ENCODE results near the gene COQ8B. TPM values are rescaled to one million over a fixed set of nuclear protein-coding genes. Genes with fewer than 3 reads are reported as not detected.

Gene COQ8B
- total RNA-seq, 1 experiment from 2014 or later: 19.5 TPM

- Histone ChIP-seq H2AFZ (ENCODE audit: low read length) (no peak overlapping the region), H3K4me1 (ENCODE audit: insufficient read depth, low read length) (0 out of 2 replicates have a peak, but pooled peaks cover under 1% of the 10 kb centered on the region), H3K27ac (ENCODE audit: low read length) (no peak overlapping the region), H4K20me1 (ENCODE audit: low read length) (no peaks in the 10 kb centered on the region), H3K9me2 (replicated peaks; ENCODE audit: low read length) (no peaks in the 10 kb centered on the region), H3K4me2 (ENCODE audit: low read length) (no peak overlapping the region), H3K4me3 (ENCODE audit: low read length) (no peak overlapping the region), H3F3A (ENCODE audit: low read length, unreplicated experiment) (no peaks in the 10 kb centered on the region), H3K27me3 (ENCODE audit: low read length) (no peaks in the 10 kb centered on the region), H3K79me2 (ENCODE audit: low read length) (no peaks in the 10 kb centered on the region), H3K9ac (ENCODE audit: low read length) (no peak overlapping the region), H3K36me3 (ENCODE audit: low read depth, low read length) (peaks cover 21% of the 10 kb centered on the region; the same call in 1 of the 2 replicates), H3K9me3 (ENCODE audit: low read length) (no peaks in the 10 kb centered on the region)
- ChIA-PET CTCF (no interaction called here), POLR2A (ENCODE audit: unreplicated experiment) (no interaction called here)
- TF ChIP-seq EZH2 (IDR thresholded peaks at IDR 0.05; ENCODE audit: low read length, unreplicated experiment) (no peak), CTCF (conservative IDR thresholded peaks at IDR 0.05; ENCODE audit: low read depth, low read length) (no peak), EZH2phosphoT487 (IDR thresholded peaks at IDR 0.05; ENCODE audit: borderline replicate concordance, low read length) (no peak)
- BruUV-seq (replicated peaks): no TSS peak
- DNase-seq: no peak
- intact Hi-C loops (cut with micrococcal nuclease): no loop called here
- ATAC-seq: no peak
These were observed 44.6 kb downstream of the COQ8B start for GRCh38 chr19:40672038-40672437.

- Histone ChIP-seq H3K79me2 (ENCODE audit: low read length) (no peaks in the 10 kb centered on the region), H3K4me1 (ENCODE audit: insufficient read depth, low read length) (peaks cover 7% of the 10 kb centered on the region), H3K9ac (ENCODE audit: low read length) (no peak overlapping the region), H3K4me2 (ENCODE audit: low read length) (no peak overlapping the region), H3K27me3 (ENCODE audit: low read length) (no peaks in the 10 kb centered on the region), H3K36me3 (ENCODE audit: low read depth, low read length) (peaks cover 21% of the 10 kb centered on the region; the same call in 1 of the 2 replicates), H3K9me2 (replicated peaks; ENCODE audit: low read length) (no peaks in the 10 kb centered on the region), H3K4me3 (ENCODE audit: low read length) (no peak overlapping the region), H3F3A (ENCODE audit: low read length, unreplicated experiment) (no peaks in the 10 kb centered on the region), H2AFZ (ENCODE audit: low read length) (no peak overlapping the region), H3K9me3 (ENCODE audit: low read length) (no peaks in the 10 kb centered on the region), H4K20me1 (ENCODE audit: low read length) (no peaks in the 10 kb centered on the region), H3K27ac (ENCODE audit: low read length) (no peak overlapping the region)
- intact Hi-C loops (cut with micrococcal nuclease): no loop called here
- ATAC-seq: no peak
- no TSS peak for BruUV-seq (replicated peaks)
- DNase-seq: no peak
- ChIA-PET CTCF (no interaction called here), POLR2A (ENCODE audit: unreplicated experiment) (no interaction called here)
- TF ChIP-seq EZH2phosphoT487 (IDR thresholded peaks at IDR 0.05; ENCODE audit: borderline replicate concordance, low read length): no peak
- no peak for TF ChIP-seq CTCF (conservative IDR thresholded peaks at IDR 0.05; ENCODE audit: low read depth, low read length)
- TF ChIP-seq EZH2 (IDR thresholded peaks at IDR 0.05; ENCODE audit: low read length, unreplicated experiment): no peak
These were observed 45.3 kb downstream of the COQ8B start for GRCh38 chr19:40671404-40671803.

GRCh38 chr19:40668991-40669614, 47.6 kb downstream of the COQ8B start:
- Histone ChIP-seq H3K36me3 (ENCODE audit: low read depth, low read length) (peaks cover 21% of the 10 kb centered on the region; the same call in 1 of the 2 replicates), H2AFZ (ENCODE audit: low read length) (no peak overlapping the region), H3K9ac (ENCODE audit: low read length) (no peak overlapping the region), H3K9me2 (replicated peaks; ENCODE audit: low read length) (no peaks in the 10 kb centered on the region), H3K27me3 (ENCODE audit: low read length) (no peaks in the 10 kb centered on the region), H3K4me2 (ENCODE audit: low read length) (no peak overlapping the region), H4K20me1 (ENCODE audit: low read length) (no peaks in the 10 kb centered on the region), H3K9me3 (ENCODE audit: low read length) (no peaks in the 10 kb centered on the region), H3F3A (ENCODE audit: low read length, unreplicated experiment) (no peaks in the 10 kb centered on the region), H3K4me1 (ENCODE audit: insufficient read depth, low read length) (peaks cover 11% of the 10 kb centered on the region), H3K79me2 (ENCODE audit: low read length) (no peaks in the 10 kb centered on the region), H3K27ac (ENCODE audit: low read length) (no peak overlapping the region), H3K4me3 (ENCODE audit: low read length) (no peak overlapping the region)
- ATAC-seq (no peak), DNase-seq (no peak)
- POLR2A ChIA-PET (ENCODE audit: unreplicated experiment): no interaction called here
- BruUV-seq (replicated peaks): no TSS peak
- intact Hi-C loops (cut with micrococcal nuclease): loop anchor here (10.0 kb wide), 1 partner anchor 126 kb away; the partner anchor contains the start of gene EGLN2
- no peak for TF ChIP-seq CTCF (conservative IDR thresholded peaks at IDR 0.05; ENCODE audit: low read depth, low read length)
- CTCF ChIA-PET: no interaction called here
